IPS DF 4.7 (cell line): ENCODE measurements around the gene PANX2.
"Not testable (repeated sequence)": the region's sequence is repeated elsewhere in the genome, so short reads cannot be mapped to it uniquely, and the experiment has no call there.

Experiments used
- DNase-seq: peaks from one replicate; pipeline ENCODE4 v3.0.0-alpha.2; 2013; ENCODE audit warnings: low spot score; ENCODE audit errors: extremely low read depth

Gene PANX2

DNA sequence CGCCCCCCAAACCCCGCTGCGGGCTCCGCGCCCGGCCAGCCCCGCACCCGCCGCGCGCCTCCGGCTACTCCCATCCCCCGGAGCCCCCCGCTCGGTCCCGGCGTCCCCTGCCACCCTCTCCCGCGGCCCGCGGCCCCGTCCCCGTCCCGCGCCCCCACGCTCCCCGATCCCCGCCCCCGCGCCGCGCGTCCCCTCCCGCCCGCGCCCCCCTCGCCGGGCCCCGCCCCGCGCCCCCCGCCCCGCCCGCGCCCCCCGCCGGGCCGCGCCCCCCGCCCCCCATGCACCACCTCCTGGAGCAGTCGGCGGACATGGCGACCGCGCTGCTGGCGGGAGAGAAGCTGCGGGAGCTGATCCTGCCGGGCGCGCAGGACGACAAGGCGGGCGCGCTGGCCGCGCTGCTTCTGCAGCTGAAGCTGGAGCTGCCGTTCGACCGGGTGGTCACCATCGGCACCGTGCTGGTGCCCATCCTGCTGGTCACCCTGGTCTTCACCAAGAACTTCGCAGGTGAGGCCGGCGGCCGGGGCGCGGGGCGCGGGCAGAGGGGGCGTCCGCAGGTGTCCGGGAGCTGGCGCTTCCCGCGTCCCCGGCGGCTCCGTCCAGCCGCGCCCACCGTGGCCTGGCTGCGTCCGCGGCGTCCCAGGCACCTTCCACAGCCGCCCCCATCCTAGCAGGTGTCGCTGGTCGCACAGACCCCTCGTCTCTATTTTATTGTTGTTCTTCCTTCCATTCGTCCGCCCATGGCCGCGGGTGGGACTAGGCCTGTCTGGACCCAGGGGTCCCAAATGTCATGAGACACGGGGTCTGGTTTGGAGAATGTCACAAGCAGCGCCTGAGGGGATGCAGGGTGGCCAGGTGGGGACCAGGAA lies at the start of gene PANX2:
Gene PANX2, plus strand, starts transcription at position 279 of the 866 bp plus-strand sequence. Its CDS starts 0 bp downstream, at position 279.
- DNase-seq = no peak

GRCh38 chr22:50121202-50121740 lies 49.3 kb upstream of the PANX2 start:
- no peak for DNase-seq

GRCh38 chr22:50123119-50123518 lies 47.4 kb upstream of the PANX2 start:
- DNase-seq = no peak

- DNase-seq = no peak
Measured at GRCh38 chr22:50125029-50125428, 45.5 kb upstream of the PANX2 start.

DNA sequence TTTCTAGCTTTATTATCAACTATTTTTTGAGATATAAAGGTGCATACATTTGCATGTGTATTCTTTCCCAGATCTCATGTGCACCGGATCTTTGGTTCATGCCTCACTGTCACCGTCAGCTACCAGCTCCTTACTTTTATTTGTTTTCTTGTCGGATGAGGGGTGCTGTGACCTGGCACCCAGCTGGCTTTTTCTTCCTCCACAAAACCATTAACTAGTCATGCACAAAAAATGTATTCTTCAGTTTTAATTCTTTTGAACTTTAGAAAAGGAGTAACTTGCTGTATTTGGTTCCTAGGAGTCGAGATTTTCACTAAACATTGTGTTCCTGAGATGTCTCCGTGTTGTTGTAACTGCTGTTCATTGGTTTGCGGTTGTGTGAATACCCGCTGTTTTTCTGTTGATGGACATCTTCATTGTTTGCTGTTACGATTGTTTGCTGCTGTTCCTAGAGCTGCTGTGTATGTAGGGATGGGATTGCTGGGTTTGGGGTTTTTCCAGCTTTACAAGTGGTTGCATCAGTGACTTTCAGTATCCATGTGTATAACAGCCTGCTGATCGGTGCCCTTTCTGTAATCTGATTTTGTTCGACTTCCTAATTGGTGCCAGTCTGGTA lies 41.3 kb upstream of the PANX2 start:
- no peak for DNase-seq

DNA sequence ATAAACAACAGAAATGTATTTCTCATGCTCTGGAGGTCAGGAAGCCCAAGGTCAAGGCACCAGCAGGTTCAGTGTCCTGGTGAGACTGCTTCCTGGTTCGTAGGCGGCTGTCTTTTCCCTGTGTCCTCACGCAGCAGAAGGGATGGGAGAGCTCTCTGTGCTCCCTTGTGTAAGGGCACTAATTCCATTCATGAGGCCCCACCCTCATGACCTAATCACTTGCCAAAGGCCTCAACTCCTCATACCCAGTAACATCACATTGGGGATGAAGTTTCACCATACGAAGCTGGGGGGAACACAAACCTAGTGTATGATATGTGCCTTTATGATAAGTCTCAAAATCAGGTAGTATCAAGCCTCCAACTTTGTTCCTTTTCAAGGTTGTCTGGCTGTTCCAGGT lies 38.6 kb upstream of the PANX2 start:
- DNase-seq = no peak

- DNase-seq = no peak
Measured at GRCh38 chr22:50134481-50134880, 36.0 kb upstream of the PANX2 start.

DNA sequence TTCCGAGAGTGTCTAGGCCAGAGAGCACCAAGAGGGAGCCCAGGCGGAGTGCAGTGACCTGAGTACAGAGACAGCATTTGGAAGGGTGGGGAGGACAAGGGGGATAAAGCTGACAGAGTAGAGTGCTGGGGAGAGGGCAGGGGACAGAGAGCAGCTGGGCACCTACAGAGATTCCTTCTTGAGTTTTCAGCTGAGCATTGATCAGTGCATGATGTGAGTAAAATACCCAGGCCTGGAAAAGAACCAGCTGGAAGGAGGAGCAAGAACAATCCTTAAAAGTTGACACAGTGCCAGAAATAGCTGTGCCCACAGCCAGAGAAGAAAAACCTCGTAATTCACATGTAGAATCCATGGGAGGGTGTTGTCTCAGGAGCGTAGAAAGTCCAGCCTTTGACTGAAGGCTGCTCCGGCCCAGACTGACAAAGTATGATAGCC lies 33.9 kb upstream of the PANX2 start:
- DNase-seq = no peak

DNA sequence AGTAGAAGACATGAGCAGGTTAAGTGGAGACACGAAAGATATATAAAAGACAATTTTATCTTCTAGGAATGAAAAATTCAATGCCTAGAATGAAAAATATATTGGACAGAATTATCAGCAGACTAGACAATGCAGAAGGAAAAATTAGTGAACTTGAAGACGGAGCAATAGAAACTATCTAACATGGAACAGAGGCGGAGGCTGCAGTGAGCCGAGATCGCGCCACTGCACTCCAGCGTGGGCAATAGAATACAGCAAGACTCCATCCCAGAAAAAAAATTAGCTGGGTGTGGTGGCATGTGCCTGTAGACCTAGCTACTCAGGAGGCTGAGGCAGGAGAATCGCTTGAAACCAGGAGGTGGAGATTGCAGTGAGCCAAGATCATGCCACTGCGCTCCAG lies 33.3 kb upstream of the PANX2 start:
- not testable (repeated sequence) for DNase-seq

GRCh38 chr22:50138041-50138440 lies 32.5 kb upstream of the PANX2 start:
- no peak for DNase-seq

DNA sequence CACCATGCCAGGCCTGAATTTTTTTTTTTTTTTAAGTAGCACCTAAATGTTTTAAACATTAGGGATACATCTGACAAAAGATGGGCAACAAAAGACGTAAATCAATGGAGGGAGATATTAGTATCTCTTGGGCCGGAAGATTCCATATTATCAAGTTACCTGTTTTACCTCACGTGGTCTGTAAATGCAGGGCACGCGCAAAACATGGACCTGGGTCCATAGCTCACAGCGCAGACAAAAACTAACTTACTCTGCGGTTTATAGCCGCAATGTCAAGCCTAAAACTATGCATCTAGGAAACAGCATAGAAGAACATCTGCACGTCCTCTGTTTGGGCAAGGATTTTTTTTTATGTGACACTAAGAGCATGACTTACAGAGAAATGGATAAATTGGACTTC lies 31.5 kb upstream of the PANX2 start:
- DNase-seq = no peak

DNA sequence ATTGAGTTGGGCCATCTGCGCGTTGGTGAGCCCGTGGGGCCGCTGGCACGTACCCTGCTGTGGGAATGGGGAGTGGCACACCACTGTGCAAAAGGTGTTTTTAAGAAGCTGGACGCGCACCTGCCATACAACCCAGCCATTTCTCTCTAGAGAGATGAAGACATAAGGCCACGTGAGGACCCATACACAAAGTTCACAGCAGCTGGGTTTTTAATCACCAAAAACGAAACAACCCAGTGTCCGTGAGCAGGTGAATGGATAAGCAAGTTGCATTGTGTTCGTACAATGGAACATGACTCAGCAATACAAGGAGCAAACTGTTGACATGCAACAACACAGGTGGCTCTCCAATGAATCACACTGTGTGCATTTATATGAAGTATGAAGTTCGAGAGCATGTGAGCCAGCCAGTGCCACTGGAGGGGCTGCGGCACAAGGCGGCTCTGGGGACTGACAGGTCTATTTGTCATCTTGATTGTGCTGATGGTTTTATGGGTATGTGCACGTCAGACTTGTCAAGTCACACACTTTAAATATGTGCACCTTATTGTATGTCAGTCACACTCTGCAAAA lies 30.6 kb upstream of the PANX2 start:
- no peak for DNase-seq

DNA sequence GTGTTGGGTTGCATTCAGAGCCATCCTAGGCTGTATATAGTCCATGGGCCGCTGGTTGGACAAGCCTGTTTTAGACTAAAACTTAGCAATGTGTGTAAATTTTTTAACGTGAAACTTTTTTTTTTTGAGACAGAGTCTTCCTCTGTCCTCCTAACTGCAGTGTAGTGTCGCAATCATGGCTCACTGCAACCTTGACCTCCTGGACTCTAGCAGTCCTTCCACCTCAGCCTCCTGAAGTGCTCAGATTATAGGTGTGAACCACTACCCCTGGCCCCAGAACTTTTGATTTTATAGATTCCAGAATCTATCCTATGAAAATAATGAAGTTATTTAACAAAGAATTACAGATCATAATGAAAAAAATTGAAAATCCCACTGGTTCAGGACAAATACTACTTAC lies 29.9 kb upstream of the PANX2 start:
- no peak for DNase-seq

DNA sequence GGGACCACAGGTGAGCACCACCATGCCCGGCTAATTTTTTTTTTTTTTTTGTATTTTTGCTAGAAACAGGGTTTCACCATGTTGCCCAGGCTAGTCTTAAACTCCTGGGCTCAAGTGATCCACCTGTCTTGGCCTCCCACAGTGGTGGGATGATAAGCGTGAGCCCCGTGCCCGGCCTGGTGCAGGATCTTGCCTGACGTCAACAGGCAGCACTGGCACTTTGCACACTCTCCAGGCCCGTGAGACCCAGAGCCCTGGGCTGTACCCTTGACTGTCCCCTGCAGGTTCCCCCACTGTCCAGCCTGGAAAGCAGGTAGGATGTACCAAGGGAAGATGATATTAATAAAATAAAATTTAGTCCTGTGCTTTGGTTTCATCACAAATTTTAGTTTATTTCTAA lies 29.1 kb upstream of the PANX2 start:
- no peak for DNase-seq

DNA sequence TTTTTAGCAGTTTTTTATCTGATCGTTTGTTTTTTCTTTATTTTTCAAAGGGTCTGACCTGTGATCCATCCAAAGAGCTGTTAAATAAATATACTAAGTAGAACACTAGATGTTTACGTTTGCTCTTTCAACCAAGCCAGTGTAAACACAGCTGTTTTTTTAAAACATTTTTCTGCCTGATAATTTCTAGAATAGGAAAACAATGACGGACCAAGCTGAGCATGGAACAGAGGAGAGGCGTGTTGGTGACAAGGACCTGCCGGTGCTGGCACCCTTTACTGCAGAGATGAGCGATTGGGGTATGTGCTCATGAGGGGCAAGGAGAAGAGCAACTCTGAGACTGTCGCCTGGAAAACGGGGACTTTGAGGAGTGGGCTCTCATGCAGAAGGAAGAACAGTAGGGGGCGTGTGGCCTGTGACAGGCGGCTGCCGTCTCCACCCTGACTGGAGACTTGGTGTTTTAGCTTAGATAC lies 28.6 kb upstream of the PANX2 start:
- no peak for DNase-seq

DNA sequence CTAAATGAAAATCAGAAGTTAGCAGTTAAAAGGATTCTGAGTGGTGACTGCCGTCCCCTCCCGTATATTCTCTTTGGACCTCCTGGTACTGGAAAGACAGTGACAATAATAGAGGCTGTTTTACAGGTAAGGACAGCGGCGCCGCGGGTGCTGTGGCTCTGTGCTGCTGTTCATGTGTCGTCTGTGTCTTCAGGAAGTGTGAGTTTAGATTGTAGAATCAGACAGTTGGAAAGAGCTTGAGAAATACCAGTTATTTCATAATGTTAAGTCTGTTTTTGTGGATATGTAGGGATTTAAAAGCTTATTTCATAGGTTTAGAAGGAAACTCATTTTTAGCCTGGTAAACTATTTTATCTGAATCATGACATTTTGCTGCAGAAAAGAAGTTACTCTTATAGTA lies 27.4 kb upstream of the PANX2 start:
- no peak for DNase-seq

DNA sequence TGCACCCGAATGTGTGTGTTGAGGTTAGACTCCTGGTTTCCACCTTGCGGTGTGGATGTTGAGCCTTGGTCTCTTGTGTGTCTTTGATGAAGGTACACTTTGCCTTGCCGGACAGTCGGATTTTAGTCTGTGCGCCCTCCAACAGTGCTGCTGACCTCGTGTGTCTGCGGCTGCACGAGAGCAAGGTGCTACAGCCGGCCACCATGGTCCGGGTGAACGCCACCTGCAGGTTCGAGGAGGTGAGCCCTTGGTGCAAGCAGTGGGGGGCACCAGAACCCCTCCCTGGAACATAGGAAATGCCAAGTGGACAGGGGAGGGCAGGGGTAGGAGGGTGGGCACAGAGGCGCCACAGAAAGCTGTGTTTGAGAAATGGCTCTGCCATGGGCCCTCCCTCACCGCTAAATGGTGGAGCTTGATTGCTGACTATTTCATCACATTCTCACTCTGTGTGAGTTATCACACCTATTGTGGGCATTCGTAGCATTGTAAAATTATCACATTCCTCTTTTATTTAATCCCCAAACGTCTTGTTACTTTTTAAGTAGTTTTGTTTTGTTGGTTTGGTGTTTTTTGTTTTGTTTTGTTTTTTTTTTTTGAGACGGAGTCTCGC lies 26.4 kb upstream of the PANX2 start:
- DNase-seq = no peak

DNA sequence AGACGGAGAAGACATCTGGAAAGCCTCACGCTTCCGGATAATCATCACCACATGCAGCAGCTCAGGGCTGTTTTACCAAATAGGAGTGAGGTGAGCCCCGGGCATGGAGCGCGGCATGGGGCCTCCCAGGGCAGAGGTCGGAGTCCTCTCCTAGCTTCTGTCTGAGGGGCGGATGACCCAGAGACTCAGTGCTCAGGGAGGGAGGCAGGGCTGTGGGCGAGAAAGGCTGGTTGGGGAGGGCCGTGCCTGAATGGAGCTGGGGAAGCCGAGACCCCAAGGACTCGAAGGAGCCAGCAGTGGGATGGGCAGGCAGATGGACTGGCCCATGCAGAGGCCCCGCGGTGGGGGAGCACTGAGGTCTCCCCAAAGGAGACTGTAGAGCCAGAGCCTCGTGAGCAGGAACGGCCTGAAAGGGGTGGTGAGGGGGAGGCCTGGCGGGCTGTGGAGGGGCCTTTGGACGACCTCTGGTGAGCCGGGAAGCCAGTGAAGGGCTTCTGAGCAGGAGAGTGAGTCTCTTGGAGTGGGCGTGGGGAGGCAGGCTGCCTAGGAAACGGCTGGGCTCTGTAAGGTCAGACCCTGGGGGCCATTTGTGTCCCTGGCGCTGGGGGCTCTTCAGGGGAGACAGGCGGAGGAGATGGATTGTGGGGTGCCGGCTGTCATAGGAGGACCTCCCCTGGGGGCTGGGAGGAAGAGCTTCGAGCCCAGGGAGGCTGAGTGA lies 24.7 kb upstream of the PANX2 start:
- no peak for DNase-seq

GRCh38 chr22:50146439-50147238 lies 23.9 kb upstream of the PANX2 start:
- DNase-seq = no peak
